ENCODE data around the gene ZBTB18. TPM values are rescaled to one million over a fixed set of nuclear protein-coding genes. Genes with fewer than 3 reads are reported as not detected.

ZBTB18 gene
- total RNA-seq, 1 experiment from 2014 or later, result 16.8 TPM

DNA sequence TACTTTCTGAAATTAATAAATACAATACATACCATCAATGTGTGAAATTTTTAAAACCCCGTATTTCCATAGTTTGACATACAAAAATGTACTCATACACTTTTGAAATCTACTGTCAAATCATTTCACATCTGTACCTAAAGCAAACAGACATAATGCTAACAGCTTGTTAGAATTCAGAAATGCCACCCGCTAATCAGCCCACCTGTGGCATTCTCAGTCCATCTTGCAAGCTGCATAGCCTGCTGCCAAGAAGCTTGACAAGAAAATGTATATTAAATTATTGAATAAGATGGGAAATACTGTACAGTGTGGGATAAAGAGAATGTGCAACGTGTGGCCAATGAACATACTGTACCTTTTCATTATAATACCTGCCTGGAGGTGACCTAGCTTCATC, 55.1 kb downstream of the ZBTB18 start:
- no peak overlapping the region for H3K9ac ChIP-seq (ENCODE audit: low read length)
- no peaks in the 10 kb centered on the region for H3K79me2 ChIP-seq (ENCODE audit: low read length)
- ChIA-PET POLR2A (ENCODE audit: unreplicated experiment) (no interaction called here), CTCF (no interaction called here)
- H3K9me2 ChIP-seq (replicated peaks; ENCODE audit: low read length), result no peaks in the 10 kb centered on the region
- no peaks in the 10 kb centered on the region for H3F3A ChIP-seq (ENCODE audit: low read length, unreplicated experiment)
- no peak overlapping the region for H3K4me2 ChIP-seq (ENCODE audit: low read length)
- TF ChIP-seq EZH2phosphoT487 (IDR thresholded peaks at IDR 0.05; ENCODE audit: borderline replicate concordance, low read length) (no peak), EZH2 (IDR thresholded peaks at IDR 0.05; ENCODE audit: low read length, unreplicated experiment) (no peak)
- DNase-seq (no peak), ATAC-seq (no peak)
- H3K9me3 ChIP-seq (ENCODE audit: low read length), result no peaks in the 10 kb centered on the region
- H3K36me3 ChIP-seq (ENCODE audit: low read depth, low read length), result no peaks in the 10 kb centered on the region
- no peaks in the 10 kb centered on the region for H3K27me3 ChIP-seq (ENCODE audit: low read length)
- no peak overlapping the region for H3K27ac ChIP-seq (ENCODE audit: low read length)
- H2AFZ ChIP-seq (ENCODE audit: low read length), result no peak overlapping the region
- BruUV-seq (replicated peaks), result no TSS peak
- peaks cover 10% of the 10 kb centered on the region for H3K4me1 ChIP-seq (ENCODE audit: insufficient read depth, low read length)
- no peaks in the 10 kb centered on the region for H4K20me1 ChIP-seq (ENCODE audit: low read length)
- intact Hi-C loops (cut with micrococcal nuclease), result loop anchor here (10.0 kb wide), 1 partner anchor 61 kb away; no protein-coding TSS in a partner anchor
- H3K4me3 ChIP-seq (ENCODE audit: low read length), result no peak overlapping the region

Other genes starting within 250 kb of the ZBTB18 start
- gene AKT3, start 201.0 kb upstream of the ZBTB18 start, total RNA-seq (2014; rRNA removed), result 18.7 and 24.6 TPM in 2 replicates